Measurements from ENCODE around the gene PRKRIP1. TPM values are rescaled to one million over a fixed set of nuclear protein-coding genes. Genes with fewer than 3 reads are reported as not detected.
A peak's percentile ranks its signal among the peaks of the same experiment; 100 is the strongest.
"Not testable (repeated sequence)": the region's sequence is repeated elsewhere in the genome, so short reads cannot be mapped to it uniquely, and the experiment has no call there.

Gene PRKRIP1
- total RNA-seq, 6 experiments from 2014 or later, result 6.1 to 9.8 (median 8.9) TPM

GRCh38 chr7:102452451-102452850 lies 56.3 kb downstream of the PRKRIP1 start:
- Histone ChIP-seq H3K36me3 (peaks cover 0 to 11% (median 4%) of the 10 kb centered on the region in 4 donors), H3K4me1 (no peaks in the 10 kb centered on the region), H3K27me3 (no peaks in the 10 kb centered on the region), H3K4me3 (no peak overlapping the region), H3K9me3 (no peaks in the 10 kb centered on the region), H3K27ac (no peak overlapping the region)
- intact Hi-C loops (cut with DNase I), result no loop called here
- TF ChIP-seq POLR2A (IDR thresholded peaks at IDR 0.05), result no peak
- no peak for TF ChIP-seq CTCF (IDR thresholded peaks at IDR 0.05)
- ATAC-seq, result no peak
- 88% methylated on average over 5 of the region's 6 CpGs for WGBS (ENCODE audit: insufficient coverage, low coverage, low lambda C conversion rate, missing lambda C conversion rate)
- DNase-seq, result no peak

GRCh38 chr7:102453319-102453718 lies 57.2 kb downstream of the PRKRIP1 start:
- no peak for TF ChIP-seq CTCF (IDR thresholded peaks at IDR 0.05)
- TF ChIP-seq POLR2A (IDR thresholded peaks at IDR 0.05), result no peak
- H3K4me3 ChIP-seq, result no peak overlapping the region
- ATAC-seq (peak in 1 of 4 donors; percentile 47), DNase-seq (no peak)
- intact Hi-C loops (cut with DNase I), result no loop called here
- no peaks in the 10 kb centered on the region for H3K9me3 ChIP-seq
- no peak overlapping the region for H3K27ac ChIP-seq
- H3K27me3 ChIP-seq, result no peaks in the 10 kb centered on the region
- H3K4me1 ChIP-seq, result no peaks in the 10 kb centered on the region
- H3K36me3 ChIP-seq, result peaks cover 0 to 17% (median 8%) of the 10 kb centered on the region in 4 donors
- 74% methylated on average over 6 of the region's 7 CpGs for WGBS (ENCODE audit: insufficient coverage, low coverage, low lambda C conversion rate, missing lambda C conversion rate)

GRCh38 chr7:102454468-102454867 lies 58.3 kb downstream of the PRKRIP1 start:
- peaks cover 0 to 18% (median 9%) of the 10 kb centered on the region in 4 donors for H3K36me3 ChIP-seq

GRCh38 chr7:102454932-102455331 lies 58.8 kb downstream of the PRKRIP1 start:
- H3K4me3 ChIP-seq; intact Hi-C loops (cut with DNase I); DNase-seq; H3K27me3 ChIP-seq; H3K9me3 ChIP-seq; H3K27ac ChIP-seq; ATAC-seq; H3K4me1 ChIP-seq: not testable (repeated sequence)
- peaks cover 0 to 18% (median 9%) of the 10 kb centered on the region in 4 donors for H3K36me3 ChIP-seq
- WGBS (ENCODE audit: insufficient coverage, low coverage, low lambda C conversion rate, missing lambda C conversion rate), result 92% methylated on average over 7 of the region's 10 CpGs

More at GRCh38 chr7:102454468-102454867, 58.3 kb downstream of the PRKRIP1 start:
- ATAC-seq, result no peak
- WGBS (ENCODE audit: insufficient coverage, low coverage, low lambda C conversion rate, missing lambda C conversion rate), result 87% methylated on average over 8 of the region's 12 CpGs
- TF ChIP-seq POLR2A (IDR thresholded peaks at IDR 0.05) (no peak), CTCF (IDR thresholded peaks at IDR 0.05) (no peak)
- no peak overlapping the region for H3K27ac ChIP-seq
- no peaks in the 10 kb centered on the region for H3K4me1 ChIP-seq
- no peak overlapping the region for H3K4me3 ChIP-seq
- intact Hi-C loops (cut with DNase I), result no loop called here
- no peaks in the 10 kb centered on the region for H3K9me3 ChIP-seq
- H3K27me3 ChIP-seq, result no peaks in the 10 kb centered on the region
- DNase-seq, result no peak

- Histone ChIP-seq H3K9me3 (no peaks in the 10 kb centered on the region), H3K4me3 (no peak overlapping the region), H3K4me1 (no peaks in the 10 kb centered on the region), H3K27ac (no peak overlapping the region), H3K36me3 (peaks cover 0 to 18% (median 9%) of the 10 kb centered on the region in 4 donors), H3K27me3 (no peaks in the 10 kb centered on the region)
- no peak for TF ChIP-seq POLR2A (IDR thresholded peaks at IDR 0.05)
- TF ChIP-seq CTCF (IDR thresholded peaks at IDR 0.05), result no peak
- DNase-seq, result no peak
- WGBS (ENCODE audit: insufficient coverage, low coverage, low lambda C conversion rate, missing lambda C conversion rate), result no CpG with 5 or more reads among the region's 11 CpGs
- no peak for ATAC-seq
- intact Hi-C loops (cut with DNase I), result no loop called here
Observed at GRCh38 chr7:102455596-102455995, 59.4 kb downstream of the PRKRIP1 start.
